ENCODE data around the gene TIMM22.

TIMM22 gene

GRCh38 chr17:1003633-1003971 lies 6.7 kb downstream of the TIMM22 start:
- no peak for DNase-seq

GRCh38 chr17:1003972-1004768 lies 7.2 kb downstream of the TIMM22 start:
- no peak for DNase-seq

GRCh38 chr17:1004769-1005295 lies 7.9 kb downstream of the TIMM22 start:
- no peak for DNase-seq

- no peak for DNase-seq
These were observed 8.5 kb downstream of the TIMM22 start for GRCh38 chr17:1005361-1005946.

GRCh38 chr17:1006054-1006453 lies 9.1 kb downstream of the TIMM22 start:
- no peak for DNase-seq

GRCh38 chr17:1007310-1008007 lies 10.5 kb downstream of the TIMM22 start:
- DNase-seq: no peak

- DNase-seq: no peak
These were observed 11.3 kb downstream of the TIMM22 start for GRCh38 chr17:1008008-1008761.

- DNase-seq: no peak
These were observed 12.5 kb downstream of the TIMM22 start for GRCh38 chr17:1009229-1010085.

GRCh38 chr17:1010086-1010450 lies 13.1 kb downstream of the TIMM22 start:
- DNase-seq: no peak

GRCh38 chr17:1010586-1010985 lies 13.7 kb downstream of the TIMM22 start:
- no peak for DNase-seq

GRCh38 chr17:1011138-1011537 lies 14.2 kb downstream of the TIMM22 start:
- DNase-seq: no peak

GRCh38 chr17:1011760-1012735 lies 15.1 kb downstream of the TIMM22 start:
- no peak for DNase-seq

GRCh38 chr17:1012823-1013728 lies 16.1 kb downstream of the TIMM22 start:
- DNase-seq: no peak

GRCh38 chr17:1013729-1014090 lies 16.8 kb downstream of the TIMM22 start:
- DNase-seq: no peak

- no peak for DNase-seq
These were observed 21.6 kb downstream of the TIMM22 start for GRCh38 chr17:1018547-1018946.

- no peak for DNase-seq
These were observed 22.5 kb downstream of the TIMM22 start for GRCh38 chr17:1019451-1019850.

- no peak for DNase-seq
These were observed 24.2 kb downstream of the TIMM22 start for GRCh38 chr17:1021147-1021546.

GRCh38 chr17:1022278-1023024 lies 25.5 kb downstream of the TIMM22 start:
- no peak for DNase-seq

GRCh38 chr17:1024076-1024475 lies 27.1 kb downstream of the TIMM22 start:
- no peak for DNase-seq

All from stimulated activated CD4-positive, alpha-beta T cell treated with anti-CD3 and anti-CD28 coated beads, Interleukin-15, amount 100 ng/mL, for 24 hours (primary cell).